ENCODE results near the gene TEAD1.
"Not testable (repeated sequence)": the region's sequence is repeated elsewhere in the genome, so short reads cannot be mapped to it uniquely, and the experiment has no call there.

TEAD1 gene

GRCh38 chr11:12857572-12857971 lies 183.4 kb downstream of the TEAD1 start:
- DNase-seq (ENCODE audit: low spot score) (no peak), FAIRE-seq (no peak)

DNA sequence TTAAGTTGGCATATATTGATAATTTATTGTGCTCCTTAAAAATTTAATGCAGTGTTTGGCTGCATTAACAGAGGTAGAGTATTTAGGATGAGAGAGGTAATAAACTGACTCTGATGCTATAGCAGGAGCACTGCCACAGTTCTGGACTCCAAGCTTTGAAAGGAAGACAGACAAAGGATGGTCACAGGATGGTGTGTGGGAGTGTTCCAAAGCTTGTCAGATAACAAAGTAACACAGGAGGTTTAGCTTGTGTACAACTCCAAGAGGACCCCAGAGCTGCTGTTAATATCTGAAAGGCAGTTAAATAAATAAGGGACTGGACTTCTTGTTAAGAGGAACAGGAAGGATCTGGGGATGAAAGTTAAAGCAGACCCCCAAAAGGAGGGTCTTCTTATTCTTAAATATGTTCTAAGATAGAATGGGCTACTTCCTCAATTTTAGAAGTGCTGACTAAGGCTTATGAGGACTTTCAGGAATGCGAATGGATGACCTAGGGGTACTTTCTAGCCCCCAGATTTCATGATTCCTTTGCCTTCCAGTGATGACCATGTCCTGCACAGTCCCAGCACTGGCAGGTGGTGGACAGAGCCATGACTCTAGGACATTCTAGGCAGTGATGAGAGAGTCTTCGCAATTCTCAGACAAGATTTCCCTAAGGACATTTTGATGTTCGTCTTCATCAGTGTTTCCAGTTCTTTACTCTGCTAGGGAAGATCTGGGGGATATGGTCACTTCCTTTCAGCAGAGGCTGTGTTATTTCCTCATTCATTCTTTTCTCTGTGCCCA lies 185.8 kb downstream of the TEAD1 start:
- DNase-seq (ENCODE audit: low spot score) (no peak), FAIRE-seq (no peak)

- DNase-seq (ENCODE audit: low spot score) (no peak), FAIRE-seq (no peak)
Observed at GRCh38 chr11:12860827-12861226, 186.6 kb downstream of the TEAD1 start.

- no peak for DNase-seq (ENCODE audit: low spot score)
- FAIRE-seq: no peak
Observed at GRCh38 chr11:12862696-12863469, 188.7 kb downstream of the TEAD1 start.

DNA sequence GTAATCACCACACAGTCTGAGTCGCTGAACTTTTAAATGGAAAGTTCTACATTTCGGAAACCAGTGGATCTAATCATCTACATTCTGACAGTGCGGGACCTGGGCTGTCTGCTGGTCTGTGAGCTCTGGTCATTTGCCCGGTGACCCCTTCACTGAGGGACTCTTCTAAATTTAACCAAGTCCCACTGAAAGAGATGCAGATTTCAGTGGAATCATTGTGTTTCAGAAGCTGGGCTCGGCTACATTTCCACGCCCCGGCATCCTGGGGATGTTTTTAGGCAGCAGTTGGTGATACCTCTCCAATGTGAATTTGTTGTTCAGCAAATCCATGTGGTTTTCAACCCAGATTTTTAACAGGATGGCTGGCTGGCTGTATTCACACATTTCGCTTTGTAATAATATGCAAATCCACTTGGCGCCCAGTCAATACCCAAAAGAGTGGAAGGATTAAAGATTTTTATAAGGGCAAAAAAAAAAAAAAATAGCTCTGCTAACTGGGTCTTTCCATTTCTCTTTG lies 189.4 kb downstream of the TEAD1 start:
- FAIRE-seq (no peak), DNase-seq (ENCODE audit: low spot score) (no peak)

DNA sequence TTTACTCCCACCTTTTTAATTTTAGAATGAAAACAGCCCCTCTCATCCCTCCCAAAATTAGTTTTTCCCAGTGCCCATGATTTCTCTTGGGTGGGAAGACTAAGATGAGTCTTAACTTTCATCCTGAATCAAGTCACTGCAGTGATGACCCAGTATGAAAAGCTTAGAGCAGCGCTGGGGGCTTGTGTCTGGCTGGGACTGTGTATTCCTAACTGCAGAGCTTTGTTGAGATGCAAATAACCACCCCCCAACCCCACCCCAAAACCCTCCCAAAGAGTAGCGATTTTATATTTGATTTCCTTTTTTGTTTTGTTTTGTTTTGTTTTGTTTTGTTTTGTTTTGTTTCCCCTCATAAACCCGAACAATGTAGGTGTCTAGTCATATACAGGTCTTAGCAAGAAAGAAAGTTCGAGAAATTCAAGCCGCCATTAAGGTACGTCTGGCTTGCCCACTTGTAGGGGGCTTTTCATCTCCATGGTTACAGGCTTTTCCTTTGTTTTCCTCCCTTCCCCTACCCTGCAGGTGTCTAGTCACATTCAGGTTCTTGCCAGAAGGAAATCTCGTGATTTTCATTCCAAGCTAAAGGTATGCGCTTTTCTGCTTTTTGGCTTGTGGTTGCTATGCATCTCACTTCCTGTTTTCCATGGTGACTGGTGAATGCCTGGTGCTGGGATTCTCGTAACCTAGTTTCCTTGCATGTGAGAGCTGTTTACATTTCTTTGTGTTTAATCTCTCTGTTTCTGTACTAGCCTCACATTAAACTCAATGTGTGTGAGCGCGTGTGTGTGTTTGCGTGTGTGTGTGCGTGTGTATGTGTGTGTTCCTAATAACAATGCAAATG lies 190.3 kb downstream of the TEAD1 start:
- FAIRE-seq (no peak), DNase-seq (ENCODE audit: low spot score) (peak; percentile 23)

DNA sequence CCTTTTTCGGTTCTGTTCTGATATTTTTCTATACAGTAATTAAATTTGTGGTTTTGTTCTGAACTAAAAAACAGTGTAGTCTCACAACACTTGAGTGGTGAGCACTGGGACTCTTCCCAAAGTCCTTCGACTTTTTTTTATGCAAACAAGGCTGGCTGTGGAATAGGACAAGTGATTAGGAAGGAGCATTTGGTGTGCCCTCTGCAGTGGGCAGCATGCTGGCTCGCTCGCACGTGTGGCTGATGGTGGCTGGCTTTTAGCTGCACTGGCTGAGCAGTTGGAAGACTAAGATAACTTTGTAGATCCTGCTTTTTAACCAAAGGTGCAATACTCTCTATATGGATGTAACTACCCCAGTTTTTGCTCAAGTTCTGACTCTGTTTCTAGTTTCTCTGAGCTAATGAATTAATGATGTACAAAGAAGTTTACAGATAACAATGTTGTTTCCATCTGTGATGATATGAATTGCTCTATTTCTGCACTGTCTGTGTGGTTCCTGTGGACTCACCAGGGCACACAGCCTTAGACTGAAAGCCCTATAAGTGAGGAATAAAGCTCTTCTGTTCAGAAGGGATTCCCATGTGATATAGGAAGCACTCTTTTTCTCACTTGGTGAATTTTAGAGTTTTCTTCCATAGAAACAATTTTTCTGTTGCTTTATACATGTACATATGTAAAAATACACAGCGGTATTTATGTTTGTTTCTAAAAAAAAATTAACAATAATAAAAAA lies 191.8 kb downstream of the TEAD1 start:
- DNase-seq (ENCODE audit: low spot score): no peak
- FAIRE-seq: no peak

GRCh38 chr11:12867531-12867930 lies 193.3 kb downstream of the TEAD1 start:
- FAIRE-seq: no peak
- DNase-seq (ENCODE audit: low spot score): no peak

- peak; percentile 8 for DNase-seq (ENCODE audit: low spot score)
- FAIRE-seq: no peak
Observed at GRCh38 chr11:12868315-12869073, 194.3 kb downstream of the TEAD1 start.

DNA sequence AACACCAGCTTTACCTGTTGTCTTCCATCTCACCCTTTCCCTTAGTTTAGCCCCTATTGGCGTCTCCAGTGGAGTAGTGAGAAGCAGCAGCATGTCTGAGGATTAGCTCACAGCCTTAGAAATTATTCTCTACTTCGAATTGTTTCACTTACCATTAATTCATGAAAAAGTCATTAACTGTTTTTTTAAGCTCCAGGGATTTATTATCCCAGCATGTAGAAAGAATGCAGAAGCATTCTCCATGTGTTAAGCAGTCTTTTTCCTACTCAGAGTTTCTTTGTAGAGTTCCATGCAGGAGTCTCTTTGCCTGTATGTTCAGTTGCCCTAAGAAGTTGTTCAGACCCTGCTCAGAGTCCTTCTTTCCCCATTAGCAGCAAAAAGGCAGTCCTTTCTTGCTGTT lies 197.0 kb downstream of the TEAD1 start:
- DNase-seq (ENCODE audit: low spot score) (no peak), FAIRE-seq (no peak)

DNA sequence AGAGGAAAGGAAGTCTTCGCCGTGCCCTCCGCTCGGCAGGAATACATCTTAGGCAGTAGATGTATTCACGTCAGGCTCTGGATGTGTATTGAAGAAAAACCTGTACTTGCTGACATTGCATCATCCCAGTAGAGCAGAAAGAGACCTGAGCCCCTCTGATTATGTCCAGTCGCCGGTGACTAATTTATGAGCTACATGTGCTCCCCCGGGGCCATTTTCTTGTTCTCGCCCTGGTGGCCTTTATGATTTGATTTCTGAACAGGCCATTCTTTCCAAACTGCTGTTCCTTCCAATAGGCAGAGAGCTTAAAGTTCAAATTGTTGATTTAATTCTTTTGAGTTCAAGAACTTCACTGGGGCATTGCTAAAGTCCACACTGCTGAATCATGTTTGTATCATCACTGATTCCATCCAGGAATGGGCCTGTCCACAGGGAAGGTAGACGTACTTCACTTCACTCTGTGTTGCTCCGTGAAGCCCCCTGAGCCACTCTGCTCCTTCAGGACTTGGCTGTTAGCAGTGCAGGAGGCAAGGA lies 197.6 kb downstream of the TEAD1 start:
- FAIRE-seq (no peak), DNase-seq (ENCODE audit: low spot score) (no peak)

- DNase-seq (ENCODE audit: low spot score): no peak
- FAIRE-seq: no peak
Observed at GRCh38 chr11:12876340-12876739, 202.1 kb downstream of the TEAD1 start.

GRCh38 chr11:12876988-12877387 lies 202.8 kb downstream of the TEAD1 start:
- DNase-seq (ENCODE audit: low spot score): no peak
- no peak for FAIRE-seq

GRCh38 chr11:12877508-12877907 lies 203.3 kb downstream of the TEAD1 start:
- not testable (repeated sequence) for FAIRE-seq; DNase-seq (ENCODE audit: low spot score)

GRCh38 chr11:12880327-12880726 lies 206.1 kb downstream of the TEAD1 start:
- FAIRE-seq: no peak

DNA sequence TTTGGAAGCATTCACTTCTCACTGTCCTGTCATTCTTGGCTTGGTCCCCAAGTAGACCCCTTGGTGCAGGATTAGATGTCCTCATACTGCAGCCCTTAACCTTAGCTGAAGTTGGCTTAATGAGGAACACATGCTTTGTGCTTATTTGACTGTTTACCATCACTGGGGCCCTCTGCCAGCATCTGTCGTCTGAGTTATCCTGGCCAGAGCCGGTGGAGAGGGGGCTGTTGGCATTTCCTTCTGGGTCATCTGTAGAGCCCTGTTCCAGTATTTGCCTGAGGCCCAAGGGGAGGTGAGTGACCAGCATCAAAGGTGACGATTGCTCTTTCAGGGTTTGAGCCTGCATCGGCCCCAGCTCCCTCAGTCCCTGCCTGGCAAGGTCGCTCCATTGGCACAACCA lies 208.4 kb downstream of the TEAD1 start:
- DNase-seq (ENCODE audit: low spot score): no peak
- no peak for FAIRE-seq

More at GRCh38 chr11:12880327-12880726, 206.1 kb downstream of the TEAD1 start:
- no peak for DNase-seq (ENCODE audit: low spot score)

GRCh38 chr11:12884751-12885318 lies 210.6 kb downstream of the TEAD1 start:
- FAIRE-seq (no peak), DNase-seq (ENCODE audit: low spot score) (no peak)

DNA sequence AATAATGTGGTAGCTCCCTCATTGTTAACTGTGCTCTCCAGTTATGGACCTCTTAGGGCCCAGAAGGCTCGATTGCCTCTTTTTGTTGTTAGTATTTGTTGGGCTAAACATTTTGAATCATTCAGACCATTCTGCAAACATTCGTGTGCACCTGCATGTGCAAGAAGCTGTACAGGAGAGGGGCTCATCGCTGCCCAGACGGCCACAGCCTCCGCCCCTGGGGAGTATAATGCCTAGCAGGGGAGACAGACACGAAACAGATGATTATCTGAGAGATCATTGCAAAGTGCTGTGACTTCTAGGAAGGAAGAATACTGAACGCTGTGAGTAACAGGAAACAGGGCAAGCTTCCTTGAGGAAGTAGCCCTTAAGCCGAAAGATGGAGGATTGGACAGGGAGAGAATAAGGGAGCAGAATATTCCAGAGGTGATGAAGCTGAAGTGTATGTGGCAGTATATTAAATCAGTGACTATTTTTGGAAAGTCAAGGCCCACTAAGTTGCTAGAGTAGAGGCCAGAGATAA lies 211.6 kb downstream of the TEAD1 start:
- DNase-seq (ENCODE audit: low spot score) (no peak), FAIRE-seq (no peak)

- FAIRE-seq (no peak), DNase-seq (ENCODE audit: low spot score) (no peak)
Observed at GRCh38 chr11:12886508-12886907, 212.3 kb downstream of the TEAD1 start.
